Measurements from ENCODE around the gene RALBP1.

The RALBP1 gene

GRCh38 chr18:9558387-9559064 lies 83.2 kb downstream of the RALBP1 start:
- no peak overlapping the region for H3K9ac ChIP-seq (ENCODE audit: low read depth, low read length)
- H3K27me3 ChIP-seq (ENCODE audit: control insufficient read depth, insufficient read depth, low read length) = no peaks in the 10 kb centered on the region
- H3K4me3 ChIP-seq (ENCODE audit: low read depth, low read length) = no peak overlapping the region
- no peaks in the 10 kb centered on the region for H3K4me1 ChIP-seq (ENCODE audit: control insufficient read depth, insufficient read depth, low read length)
- H3K9me3 ChIP-seq (ENCODE audit: control insufficient read depth, insufficient read depth, low read length) = no peaks in the 10 kb centered on the region
- H3K36me3 ChIP-seq (ENCODE audit: control insufficient read depth, insufficient read depth, low read length) = peaks cover 20% of the 10 kb centered on the region

GRCh38 chr18:9559253-9559652 lies 83.9 kb downstream of the RALBP1 start:
- peaks cover 20% of the 10 kb centered on the region for H3K36me3 ChIP-seq (ENCODE audit: control insufficient read depth, insufficient read depth, low read length)

GRCh38 chr18:9561759-9562158 lies 86.4 kb downstream of the RALBP1 start:
- Histone ChIP-seq H3K9me3 (ENCODE audit: control insufficient read depth, insufficient read depth, low read length) (no peaks in the 10 kb centered on the region), H3K4me1 (ENCODE audit: control insufficient read depth, insufficient read depth, low read length) (no peaks in the 10 kb centered on the region), H3K27me3 (ENCODE audit: control insufficient read depth, insufficient read depth, low read length) (no peaks in the 10 kb centered on the region), H3K9ac (ENCODE audit: low read depth, low read length) (no peak overlapping the region), H3K36me3 (ENCODE audit: control insufficient read depth, insufficient read depth, low read length) (peaks cover 17% of the 10 kb centered on the region), H3K4me3 (ENCODE audit: low read depth, low read length) (no peak overlapping the region)

More at GRCh38 chr18:9559253-9559652, 83.9 kb downstream of the RALBP1 start:
- no peaks in the 10 kb centered on the region for H3K9me3 ChIP-seq (ENCODE audit: control insufficient read depth, insufficient read depth, low read length)
- H3K4me1 ChIP-seq (ENCODE audit: control insufficient read depth, insufficient read depth, low read length) = no peaks in the 10 kb centered on the region
- no peaks in the 10 kb centered on the region for H3K27me3 ChIP-seq (ENCODE audit: control insufficient read depth, insufficient read depth, low read length)
- no peak overlapping the region for H3K4me3 ChIP-seq (ENCODE audit: low read depth, low read length)
- no peak overlapping the region for H3K9ac ChIP-seq (ENCODE audit: low read depth, low read length)

GRCh38 chr18:9562584-9562983 lies 87.3 kb downstream of the RALBP1 start:
- no peaks in the 10 kb centered on the region for H3K27me3 ChIP-seq (ENCODE audit: control insufficient read depth, insufficient read depth, low read length)
- no peaks in the 10 kb centered on the region for H3K9me3 ChIP-seq (ENCODE audit: control insufficient read depth, insufficient read depth, low read length)
- H3K9ac ChIP-seq (ENCODE audit: low read depth, low read length) = no peak overlapping the region
- no peaks in the 10 kb centered on the region for H3K4me1 ChIP-seq (ENCODE audit: control insufficient read depth, insufficient read depth, low read length)
- peaks cover 14% of the 10 kb centered on the region for H3K36me3 ChIP-seq (ENCODE audit: control insufficient read depth, insufficient read depth, low read length)
- H3K4me3 ChIP-seq (ENCODE audit: low read depth, low read length) = no peak overlapping the region

GRCh38 chr18:9563331-9563730 lies 88.0 kb downstream of the RALBP1 start:
- Histone ChIP-seq H3K27me3 (ENCODE audit: control insufficient read depth, insufficient read depth, low read length) (no peaks in the 10 kb centered on the region), H3K4me1 (ENCODE audit: control insufficient read depth, insufficient read depth, low read length) (no peaks in the 10 kb centered on the region), H3K36me3 (ENCODE audit: control insufficient read depth, insufficient read depth, low read length) (peaks cover 14% of the 10 kb centered on the region), H3K9me3 (ENCODE audit: control insufficient read depth, insufficient read depth, low read length) (no peaks in the 10 kb centered on the region), H3K9ac (ENCODE audit: low read depth, low read length) (no peak overlapping the region), H3K4me3 (ENCODE audit: low read depth, low read length) (no peak overlapping the region)

- Histone ChIP-seq H3K9me3 (ENCODE audit: control insufficient read depth, insufficient read depth, low read length) (no peaks in the 10 kb centered on the region), H3K4me1 (ENCODE audit: control insufficient read depth, insufficient read depth, low read length) (no peaks in the 10 kb centered on the region), H3K4me3 (ENCODE audit: low read depth, low read length) (no peak overlapping the region), H3K36me3 (ENCODE audit: control insufficient read depth, insufficient read depth, low read length) (peaks cover 6% of the 10 kb centered on the region), H3K9ac (ENCODE audit: low read depth, low read length) (no peak overlapping the region), H3K27me3 (ENCODE audit: control insufficient read depth, insufficient read depth, low read length) (no peaks in the 10 kb centered on the region)
These were observed 90.1 kb downstream of the RALBP1 start for GRCh38 chr18:9565407-9565806.

- H3K27me3 ChIP-seq (ENCODE audit: control insufficient read depth, insufficient read depth, low read length) = no peaks in the 10 kb centered on the region
- peaks cover 4% of the 10 kb centered on the region for H3K36me3 ChIP-seq (ENCODE audit: control insufficient read depth, insufficient read depth, low read length)
- H3K9me3 ChIP-seq (ENCODE audit: control insufficient read depth, insufficient read depth, low read length) = no peaks in the 10 kb centered on the region
- H3K4me1 ChIP-seq (ENCODE audit: control insufficient read depth, insufficient read depth, low read length) = no peaks in the 10 kb centered on the region
- no peak overlapping the region for H3K9ac ChIP-seq (ENCODE audit: low read depth, low read length)
- no peak overlapping the region for H3K4me3 ChIP-seq (ENCODE audit: low read depth, low read length)
These were observed 92.9 kb downstream of the RALBP1 start for GRCh38 chr18:9568186-9568585.

- peaks cover 4% of the 10 kb centered on the region for H3K36me3 ChIP-seq (ENCODE audit: control insufficient read depth, insufficient read depth, low read length)
- H3K9ac ChIP-seq (ENCODE audit: low read depth, low read length) = no peak overlapping the region
- no peaks in the 10 kb centered on the region for H3K9me3 ChIP-seq (ENCODE audit: control insufficient read depth, insufficient read depth, low read length)
- H3K4me3 ChIP-seq (ENCODE audit: low read depth, low read length) = no peak overlapping the region
- peaks cover 3% of the 10 kb centered on the region for H3K4me1 ChIP-seq (ENCODE audit: control insufficient read depth, insufficient read depth, low read length)
- H3K27me3 ChIP-seq (ENCODE audit: control insufficient read depth, insufficient read depth, low read length) = no peaks in the 10 kb centered on the region
These were observed 93.9 kb downstream of the RALBP1 start for GRCh38 chr18:9569178-9569577.

GRCh38 chr18:9570255-9570654 lies 94.9 kb downstream of the RALBP1 start:
- H3K9me3 ChIP-seq (ENCODE audit: control insufficient read depth, insufficient read depth, low read length) = no peaks in the 10 kb centered on the region
- H3K27me3 ChIP-seq (ENCODE audit: control insufficient read depth, insufficient read depth, low read length) = no peaks in the 10 kb centered on the region
- peaks cover 4% of the 10 kb centered on the region for H3K36me3 ChIP-seq (ENCODE audit: control insufficient read depth, insufficient read depth, low read length)
- H3K4me3 ChIP-seq (ENCODE audit: low read depth, low read length) = no peak overlapping the region
- no peak overlapping the region for H3K9ac ChIP-seq (ENCODE audit: low read depth, low read length)
- peaks cover 13% of the 10 kb centered on the region for H3K4me1 ChIP-seq (ENCODE audit: control insufficient read depth, insufficient read depth, low read length)

- Histone ChIP-seq H3K36me3 (ENCODE audit: control insufficient read depth, insufficient read depth, low read length) (peaks cover 4% of the 10 kb centered on the region), H3K27me3 (ENCODE audit: control insufficient read depth, insufficient read depth, low read length) (no peaks in the 10 kb centered on the region), H3K4me1 (ENCODE audit: control insufficient read depth, insufficient read depth, low read length) (peaks cover 16% of the 10 kb centered on the region), H3K4me3 (ENCODE audit: low read depth, low read length) (no peak overlapping the region), H3K9ac (ENCODE audit: low read depth, low read length) (no peak overlapping the region), H3K9me3 (ENCODE audit: control insufficient read depth, insufficient read depth, low read length) (no peaks in the 10 kb centered on the region)
These were observed 96.2 kb downstream of the RALBP1 start for GRCh38 chr18:9571546-9571945.

GRCh38 chr18:9574473-9575115 lies 99.3 kb downstream of the RALBP1 start:
- Histone ChIP-seq H3K4me3 (ENCODE audit: low read depth, low read length) (no peak overlapping the region), H3K9ac (ENCODE audit: low read depth, low read length) (no peak overlapping the region), H3K4me1 (ENCODE audit: control insufficient read depth, insufficient read depth, low read length) (peaks cover 16% of the 10 kb centered on the region), H3K27me3 (ENCODE audit: control insufficient read depth, insufficient read depth, low read length) (no peaks in the 10 kb centered on the region), H3K36me3 (ENCODE audit: control insufficient read depth, insufficient read depth, low read length) (peaks cover 4% of the 10 kb centered on the region), H3K9me3 (ENCODE audit: control insufficient read depth, insufficient read depth, low read length) (no peaks in the 10 kb centered on the region)

- Histone ChIP-seq H3K36me3 (ENCODE audit: control insufficient read depth, insufficient read depth, low read length) (peaks cover 4% of the 10 kb centered on the region), H3K4me3 (ENCODE audit: low read depth, low read length) (no peak overlapping the region), H3K9me3 (ENCODE audit: control insufficient read depth, insufficient read depth, low read length) (no peaks in the 10 kb centered on the region), H3K4me1 (ENCODE audit: control insufficient read depth, insufficient read depth, low read length) (peaks cover 16% of the 10 kb centered on the region), H3K27me3 (ENCODE audit: control insufficient read depth, insufficient read depth, low read length) (no peaks in the 10 kb centered on the region), H3K9ac (ENCODE audit: low read depth, low read length) (no peak overlapping the region)
These were observed 100.2 kb downstream of the RALBP1 start for GRCh38 chr18:9575558-9575957.
